ENCODE measurements around the gene FCHSD2.

FCHSD2 gene

DNA sequence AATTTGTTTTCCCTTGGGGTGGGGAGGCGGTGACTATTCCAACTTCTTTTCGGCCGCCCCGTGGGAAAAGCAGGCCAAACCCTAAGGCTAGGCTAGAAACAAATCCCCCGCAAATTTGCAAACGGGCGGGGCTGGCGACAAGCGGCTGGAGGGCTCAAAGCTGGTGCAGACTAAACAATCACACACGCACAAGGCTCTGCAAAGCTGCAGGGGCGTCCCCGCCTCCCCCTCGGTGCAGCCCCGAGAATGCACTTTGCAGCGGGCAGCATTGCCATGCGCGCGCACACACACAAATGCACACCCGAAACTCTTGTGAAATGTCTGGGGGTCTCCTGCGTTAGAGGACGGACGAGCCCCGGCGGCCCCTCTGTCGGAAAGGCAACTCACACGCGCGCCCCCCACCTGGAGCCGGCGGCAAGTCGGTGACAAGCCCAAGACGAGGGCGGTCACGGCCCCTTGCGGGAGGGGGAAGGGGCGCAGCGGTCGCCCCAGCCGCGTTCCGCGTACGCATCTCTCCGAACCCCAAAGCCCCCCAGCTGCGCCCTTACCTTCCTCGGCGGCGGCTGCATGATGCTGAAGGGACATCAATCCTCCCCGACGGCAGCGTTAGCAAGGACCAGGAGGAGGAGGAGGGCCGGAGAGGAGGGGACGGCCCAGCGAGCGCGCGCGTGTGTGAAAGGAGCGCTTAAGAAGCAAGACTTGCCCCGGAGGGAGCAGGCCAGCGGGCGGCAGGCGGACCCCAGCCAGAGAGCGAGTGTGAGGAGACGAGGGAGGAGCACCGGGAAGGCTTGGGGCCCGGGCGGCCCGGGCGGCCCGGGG, 600 bp downstream of the FCHSD2 start:
- Histone ChIP-seq H4K20me1 (ENCODE audit: insufficient read depth, low read length) (peaks cover 12% of the 10 kb centered on the region; the same call in 1 of the 2 replicates), H2AFZ (ENCODE audit: low read depth, low read length) (peak overlapping the region; percentile 73), H3K9ac (ENCODE audit: low read depth, low read length) (peak overlapping the region; percentile 74), H3K27ac (ENCODE audit: low read length) (peak overlapping the region; percentile 97), H3K4me3 (ENCODE audit: low read depth in 1 of 2, low read length in 2 of 2) (peak overlapping the region; percentile 47 to 70), H3K36me3 (ENCODE audit: insufficient read depth, low read length) (peaks cover 24% of the 10 kb centered on the region), H3K4me1 (ENCODE audit: insufficient read depth, low read length) (peaks cover 44% of the 10 kb centered on the region), H3K9me3 (ENCODE audit: insufficient read depth, low read length, severe bottlenecking) (no peaks in the 10 kb centered on the region), H3K4me2 (ENCODE audit: insufficient read depth, low read length) (peak overlapping the region; percentile 89), H3K79me2 (ENCODE audit: insufficient read depth, low read length) (peaks cover 53% of the 10 kb centered on the region), H3K27me3 (ENCODE audit: insufficient read depth, low read length, poor library complexity) (no peaks in the 10 kb centered on the region)
- ATAC-seq (ENCODE audit: insufficient read depth, low read depth) (peak; percentile 34), DNase-seq (peak; percentile 76)
- TF ChIP-seq EZH2 (IDR thresholded peaks at IDR 0.05; ENCODE audit: borderline replicate concordance, low read depth, low read length, severe bottlenecking) (no peak), CTCF (IDR thresholded peaks at IDR 0.05; ENCODE audit: borderline replicate concordance, extremely low read depth, low read length, poor library complexity, severe bottlenecking) (no peak)

GRCh38 chr11:73141031-73141308, 1.1 kb downstream of the FCHSD2 start:
- Histone ChIP-seq H3K9me3 (ENCODE audit: insufficient read depth, low read length, severe bottlenecking) (no peaks in the 10 kb centered on the region), H4K20me1 (ENCODE audit: insufficient read depth, low read length) (peaks cover 12% of the 10 kb centered on the region; the same call in 1 of the 2 replicates), H3K27me3 (ENCODE audit: insufficient read depth, low read length, poor library complexity) (no peaks in the 10 kb centered on the region), H3K27ac (ENCODE audit: low read length) (peak overlapping the region; percentile 97), H3K4me3 (ENCODE audit: low read depth in 1 of 2, low read length in 2 of 2) (peak overlapping the region; percentile 47 to 70), H3K4me2 (ENCODE audit: insufficient read depth, low read length) (peak overlapping the region; percentile 89), H2AFZ (ENCODE audit: low read depth, low read length) (peak overlapping the region; percentile 73), H3K9ac (ENCODE audit: low read depth, low read length) (peak overlapping the region; percentile 74), H3K36me3 (ENCODE audit: insufficient read depth, low read length) (peaks cover 25% of the 10 kb centered on the region), H3K79me2 (ENCODE audit: insufficient read depth, low read length) (peaks cover 58% of the 10 kb centered on the region), H3K4me1 (ENCODE audit: insufficient read depth, low read length) (peaks cover 44% of the 10 kb centered on the region)
- no peak for ATAC-seq (ENCODE audit: insufficient read depth, low read depth)
- TF ChIP-seq CTCF (IDR thresholded peaks at IDR 0.05; ENCODE audit: borderline replicate concordance, extremely low read depth, low read length, poor library complexity, severe bottlenecking) = no peak
- no peak for TF ChIP-seq EZH2 (IDR thresholded peaks at IDR 0.05; ENCODE audit: borderline replicate concordance, low read depth, low read length, severe bottlenecking)
- DNase-seq = no peak

DNA sequence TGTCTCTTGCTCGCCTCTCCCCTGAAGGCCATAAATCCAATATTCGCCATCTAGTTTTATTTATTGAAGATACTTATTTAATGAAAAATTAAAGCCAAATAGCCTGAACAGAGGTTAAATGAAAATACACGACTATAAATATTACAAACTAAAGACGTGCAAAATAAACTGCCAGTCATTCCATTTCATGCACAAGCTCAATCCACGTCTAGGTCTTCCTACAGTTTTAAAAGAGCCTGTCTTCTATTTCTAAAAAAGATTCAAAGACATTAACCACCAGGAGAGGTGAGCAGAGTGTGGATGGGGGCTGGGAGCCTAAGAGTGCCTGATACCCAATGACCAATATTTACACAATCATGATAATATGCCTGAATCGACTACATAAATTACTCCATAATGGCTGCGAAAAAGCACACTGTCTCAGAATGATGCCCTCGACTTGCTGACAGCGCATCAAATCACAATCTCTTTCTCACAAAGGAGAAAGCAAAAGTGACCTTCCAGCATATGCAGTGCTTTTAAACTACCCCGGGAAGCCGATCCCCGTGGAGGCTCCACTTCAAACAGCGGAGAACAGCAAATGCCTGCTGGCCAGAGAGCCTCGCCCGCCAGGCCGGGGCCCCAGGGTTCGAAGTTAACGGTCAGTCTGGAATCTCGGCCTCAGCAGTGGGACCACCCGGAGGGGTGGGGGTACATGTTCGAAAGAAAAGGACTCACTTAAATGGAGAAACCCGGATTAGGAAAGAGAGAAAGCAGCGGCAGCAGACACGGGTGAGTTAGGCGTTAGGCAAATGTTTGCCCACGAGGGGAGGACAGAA, 1.7 kb downstream of the FCHSD2 start:
- ATAC-seq (ENCODE audit: insufficient read depth, low read depth) (no peak), DNase-seq (peak; percentile 23)
- H3K4me1 ChIP-seq (ENCODE audit: insufficient read depth, low read length) = peaks cover 44% of the 10 kb centered on the region
- peak overlapping the region; percentile 74 for H3K9ac ChIP-seq (ENCODE audit: low read depth, low read length)
- peaks cover 63% of the 10 kb centered on the region for H3K79me2 ChIP-seq (ENCODE audit: insufficient read depth, low read length)
- H2AFZ ChIP-seq (ENCODE audit: low read depth, low read length) = peak overlapping the region; percentile 73
- H3K4me2 ChIP-seq (ENCODE audit: insufficient read depth, low read length) = peak overlapping the region; percentile 89
- no peak for TF ChIP-seq CTCF (IDR thresholded peaks at IDR 0.05; ENCODE audit: borderline replicate concordance, extremely low read depth, low read length, poor library complexity, severe bottlenecking)
- TF ChIP-seq EZH2 (IDR thresholded peaks at IDR 0.05; ENCODE audit: borderline replicate concordance, low read depth, low read length, severe bottlenecking) = no peak
- H3K27me3 ChIP-seq (ENCODE audit: insufficient read depth, low read length, poor library complexity) = no peaks in the 10 kb centered on the region
- H4K20me1 ChIP-seq (ENCODE audit: insufficient read depth, low read length) = peaks cover 12% of the 10 kb centered on the region; the same call in 1 of the 2 replicates
- peak overlapping the region; percentile 47 to 70 for H3K4me3 ChIP-seq (ENCODE audit: low read depth in 1 of 2, low read length in 2 of 2)
- peaks cover 25% of the 10 kb centered on the region for H3K36me3 ChIP-seq (ENCODE audit: insufficient read depth, low read length)
- H3K27ac ChIP-seq (ENCODE audit: low read length) = peak overlapping the region; percentile 97
- H3K9me3 ChIP-seq (ENCODE audit: insufficient read depth, low read length, severe bottlenecking) = no peaks in the 10 kb centered on the region

Measured in DND-41 (cell line).